SK-N-SH treated with all-trans-retinoic acid at 6 μM for 48 hours (cell line): ENCODE results near the gene OR2W3.

ENCODE experiments used
- ESRRG ChIP-seq: fragments of 250-450 bp; sonication (Bioruptor Pico); IDR thresholded peaks from 2 replicates; pipeline ENCODE4 v1.6.1; 2021; ENCODE audit warnings: mild to moderate bottlenecking
- ISL1 ChIP-seq: fragments of 250-450 bp; sonication (Bioruptor Pico); IDR thresholded peaks from 2 replicates; pipeline ENCODE4 v2.1.2; 2022; ENCODE audit warnings: mild to moderate bottlenecking, moderate library complexity
- TOX ChIP-seq: fragments of 250-450 bp; sonication (Bioruptor Pico); IDR thresholded peaks from 2 replicates; pipeline ENCODE4 v1.8.0; 2021; ENCODE audit warnings: mild to moderate bottlenecking, moderate library complexity, borderline replicate concordance
- ZFP3 ChIP-seq: fragments of 250-450 bp; sonication (Bioruptor Pico); IDR thresholded peaks from 2 replicates; pipeline ENCODE4 v1.5.0; 2020; ENCODE audit warnings: mild to moderate bottlenecking, moderate library complexity
- TF ChIP-seq, protein P1 (sequence below): fragments of 250-450 bp; sonication (Bioruptor Pico); IDR thresholded peaks from 2 replicates; pipeline ENCODE4 v1.5.0; 2020; ENCODE audit warnings: mild to moderate bottlenecking, moderate library complexity
- TF ChIP-seq, protein P2 (sequence below): fragments of 250-450 bp; sonication (Bioruptor Pico); IDR thresholded peaks from 2 replicates; pipeline ENCODE4 v1.8.0; 2020; ENCODE audit warnings: mild to moderate bottlenecking, moderate library complexity, borderline replicate concordance
- TF ChIP-seq, protein P3 (sequence below): fragments of 250-450 bp; sonication (Bioruptor Pico); IDR thresholded peaks from 2 replicates; pipeline ENCODE4 v1.5.1; 2020; ENCODE audit warnings: low read depth, mild to moderate bottlenecking, moderate library complexity

- no peak for TF ChIP-seq TOX (CRISPR knock-in tag)
- TF ChIP-seq, protein P1, sequence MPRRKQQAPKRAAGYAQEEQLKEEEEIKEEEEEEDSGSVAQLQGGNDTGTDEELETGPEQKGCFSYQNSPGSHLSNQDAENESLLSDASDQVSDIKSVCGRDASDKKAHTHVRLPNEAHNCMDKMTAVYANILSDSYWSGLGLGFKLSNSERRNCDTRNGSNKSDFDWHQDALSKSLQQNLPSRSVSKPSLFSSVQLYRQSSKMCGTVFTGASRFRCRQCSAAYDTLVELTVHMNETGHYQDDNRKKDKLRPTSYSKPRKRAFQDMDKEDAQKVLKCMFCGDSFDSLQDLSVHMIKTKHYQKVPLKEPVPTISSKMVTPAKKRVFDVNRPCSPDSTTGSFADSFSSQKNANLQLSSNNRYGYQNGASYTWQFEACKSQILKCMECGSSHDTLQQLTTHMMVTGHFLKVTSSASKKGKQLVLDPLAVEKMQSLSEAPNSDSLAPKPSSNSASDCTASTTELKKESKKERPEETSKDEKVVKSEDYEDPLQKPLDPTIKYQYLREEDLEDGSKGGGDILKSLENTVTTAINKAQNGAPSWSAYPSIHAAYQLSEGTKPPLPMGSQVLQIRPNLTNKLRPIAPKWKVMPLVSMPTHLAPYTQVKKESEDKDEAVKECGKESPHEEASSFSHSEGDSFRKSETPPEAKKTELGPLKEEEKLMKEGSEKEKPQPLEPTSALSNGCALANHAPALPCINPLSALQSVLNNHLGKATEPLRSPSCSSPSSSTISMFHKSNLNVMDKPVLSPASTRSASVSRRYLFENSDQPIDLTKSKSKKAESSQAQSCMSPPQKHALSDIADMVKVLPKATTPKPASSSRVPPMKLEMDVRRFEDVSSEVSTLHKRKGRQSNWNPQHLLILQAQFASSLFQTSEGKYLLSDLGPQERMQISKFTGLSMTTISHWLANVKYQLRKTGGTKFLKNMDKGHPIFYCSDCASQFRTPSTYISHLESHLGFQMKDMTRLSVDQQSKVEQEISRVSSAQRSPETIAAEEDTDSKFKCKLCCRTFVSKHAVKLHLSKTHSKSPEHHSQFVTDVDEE (CRISPR knock-in tag): no peak
- TF ChIP-seq, protein P2, sequence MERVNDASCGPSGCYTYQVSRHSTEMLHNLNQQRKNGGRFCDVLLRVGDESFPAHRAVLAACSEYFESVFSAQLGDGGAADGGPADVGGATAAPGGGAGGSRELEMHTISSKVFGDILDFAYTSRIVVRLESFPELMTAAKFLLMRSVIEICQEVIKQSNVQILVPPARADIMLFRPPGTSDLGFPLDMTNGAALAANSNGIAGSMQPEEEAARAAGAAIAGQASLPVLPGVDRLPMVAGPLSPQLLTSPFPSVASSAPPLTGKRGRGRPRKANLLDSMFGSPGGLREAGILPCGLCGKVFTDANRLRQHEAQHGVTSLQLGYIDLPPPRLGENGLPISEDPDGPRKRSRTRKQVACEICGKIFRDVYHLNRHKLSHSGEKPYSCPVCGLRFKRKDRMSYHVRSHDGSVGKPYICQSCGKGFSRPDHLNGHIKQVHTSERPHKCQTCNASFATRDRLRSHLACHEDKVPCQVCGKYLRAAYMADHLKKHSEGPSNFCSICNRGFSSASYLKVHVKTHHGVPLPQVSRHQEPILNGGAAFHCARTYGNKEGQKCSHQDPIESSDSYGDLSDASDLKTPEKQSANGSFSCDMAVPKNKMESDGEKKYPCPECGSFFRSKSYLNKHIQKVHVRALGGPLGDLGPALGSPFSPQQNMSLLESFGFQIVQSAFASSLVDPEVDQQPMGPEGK: no peak
- TF ChIP-seq ESRRG (CRISPR knock-in tag): no peak
- TF ChIP-seq ISL1 (CRISPR knock-in tag): no peak
- TF ChIP-seq, protein P3, sequence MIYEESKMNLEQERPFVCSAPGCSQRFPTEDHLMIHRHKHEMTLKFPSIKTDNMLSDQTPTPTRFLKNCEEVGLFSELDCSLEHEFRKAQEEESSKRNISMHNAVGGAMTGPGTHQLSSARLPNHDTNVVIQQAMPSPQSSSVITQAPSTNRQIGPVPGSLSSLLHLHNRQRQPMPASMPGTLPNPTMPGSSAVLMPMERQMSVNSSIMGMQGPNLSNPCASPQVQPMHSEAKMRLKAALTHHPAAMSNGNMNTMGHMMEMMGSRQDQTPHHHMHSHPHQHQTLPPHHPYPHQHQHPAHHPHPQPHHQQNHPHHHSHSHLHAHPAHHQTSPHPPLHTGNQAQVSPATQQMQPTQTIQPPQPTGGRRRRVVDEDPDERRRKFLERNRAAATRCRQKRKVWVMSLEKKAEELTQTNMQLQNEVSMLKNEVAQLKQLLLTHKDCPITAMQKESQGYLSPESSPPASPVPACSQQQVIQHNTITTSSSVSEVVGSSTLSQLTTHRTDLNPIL (CRISPR knock-in tag): no peak
- no peak for TF ChIP-seq ZFP3
Observed at GRCh38 chr1:247895976-247896375, 589 bp downstream of the OR2W3 start.
